HG02973 (cell line): ENCODE measurements around the gene EWSR1.
"Not testable (repeated sequence)": the region's sequence is repeated elsewhere in the genome, so short reads cannot be mapped to it uniquely, and the experiment has no call there.

Experiments
- ATAC-seq: cut with Tn5 transposase; IDR thresholded peaks from one replicate; pipeline ENCODE4 v1.9.1; 2021; ENCODE audit warnings: moderate library complexity; ENCODE audit not compliant: unreplicated experiment

Gene EWSR1

DNA sequence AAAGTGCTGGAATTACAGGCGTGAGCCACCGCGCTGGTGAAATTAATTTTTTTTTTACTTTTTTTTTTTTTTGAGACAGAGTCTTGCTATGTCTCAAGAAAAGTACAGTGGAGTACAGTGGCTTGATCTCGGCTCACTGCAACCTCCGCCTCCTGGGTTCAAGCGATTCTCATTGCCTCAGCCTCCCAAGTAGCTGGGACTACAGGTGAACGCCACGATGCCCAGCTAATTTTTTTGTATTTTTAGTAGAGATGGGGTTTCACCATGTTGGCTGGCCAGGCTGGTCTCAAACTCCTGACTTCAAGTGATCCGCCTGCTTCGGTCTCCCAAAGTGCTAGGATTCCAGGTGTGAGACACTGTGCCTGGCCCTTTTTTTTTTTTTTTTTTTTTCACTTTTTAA, 20.2 kb upstream of the EWSR1 start:
- not testable (repeated sequence) for ATAC-seq

DNA sequence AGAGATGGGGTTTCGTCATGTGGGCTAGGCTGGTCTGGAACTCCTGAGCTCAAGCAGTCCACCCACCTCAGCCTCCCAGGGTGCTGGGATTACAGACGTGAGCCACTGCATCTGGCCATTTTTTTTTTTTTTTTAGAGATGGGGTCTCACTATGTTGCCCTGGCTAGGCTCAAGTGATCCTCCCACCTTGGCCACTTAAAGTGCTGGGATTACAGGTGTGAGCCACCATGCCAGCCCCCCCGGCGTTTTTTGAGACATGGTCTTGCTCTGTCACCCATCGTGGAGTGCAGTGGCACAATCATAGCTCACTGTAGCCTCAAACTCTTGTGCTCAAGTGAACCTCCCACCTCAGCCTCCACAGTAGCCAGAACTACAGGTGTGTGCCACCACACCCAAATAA, 16.8 kb upstream of the EWSR1 start:
- no peak for ATAC-seq

DNA sequence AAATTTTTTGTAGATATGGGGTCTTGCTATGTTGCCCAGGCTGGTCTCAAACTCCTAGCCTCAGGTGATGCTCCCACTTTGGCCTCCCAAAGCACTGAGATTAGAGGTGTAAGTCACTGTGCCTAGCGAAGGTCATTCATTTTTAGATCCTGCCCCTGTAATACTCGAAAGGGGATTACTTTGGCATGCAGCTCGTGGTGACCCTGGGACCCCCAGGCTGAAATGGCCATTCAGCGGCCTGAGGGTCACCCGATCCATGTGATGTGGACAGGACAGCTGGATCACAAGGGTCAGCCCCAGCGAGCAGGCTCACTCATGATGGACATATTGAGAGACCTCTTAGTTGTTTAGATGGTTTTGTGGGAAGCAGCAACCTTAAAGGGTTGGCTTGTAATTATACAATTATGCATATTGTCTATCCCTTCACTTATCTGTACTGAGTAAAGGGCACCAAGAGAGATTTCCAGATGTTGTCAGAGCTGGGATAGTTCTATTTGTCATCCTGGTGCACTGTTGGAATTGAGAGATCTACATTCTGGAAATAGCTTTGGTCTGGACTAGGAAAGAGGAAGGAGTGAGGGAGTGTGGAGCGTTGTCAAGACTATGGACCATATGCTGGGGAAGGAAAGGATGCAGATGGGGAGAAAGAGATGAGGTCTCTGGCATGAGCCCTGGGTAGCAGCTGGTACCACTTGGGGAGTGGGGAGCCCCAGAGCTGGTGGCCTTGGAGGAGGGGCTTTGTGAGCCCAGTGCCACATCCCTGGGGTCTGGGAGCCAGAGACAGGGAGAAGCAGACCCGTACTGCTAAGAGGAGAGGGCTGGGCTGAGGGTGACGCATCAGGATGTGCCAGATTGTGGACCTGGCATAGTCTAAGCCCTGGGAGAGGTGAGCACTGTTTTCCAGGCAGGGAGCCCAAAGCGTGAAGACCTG, 15.8 kb upstream of the EWSR1 start:
- ATAC-seq, result no peak

DNA sequence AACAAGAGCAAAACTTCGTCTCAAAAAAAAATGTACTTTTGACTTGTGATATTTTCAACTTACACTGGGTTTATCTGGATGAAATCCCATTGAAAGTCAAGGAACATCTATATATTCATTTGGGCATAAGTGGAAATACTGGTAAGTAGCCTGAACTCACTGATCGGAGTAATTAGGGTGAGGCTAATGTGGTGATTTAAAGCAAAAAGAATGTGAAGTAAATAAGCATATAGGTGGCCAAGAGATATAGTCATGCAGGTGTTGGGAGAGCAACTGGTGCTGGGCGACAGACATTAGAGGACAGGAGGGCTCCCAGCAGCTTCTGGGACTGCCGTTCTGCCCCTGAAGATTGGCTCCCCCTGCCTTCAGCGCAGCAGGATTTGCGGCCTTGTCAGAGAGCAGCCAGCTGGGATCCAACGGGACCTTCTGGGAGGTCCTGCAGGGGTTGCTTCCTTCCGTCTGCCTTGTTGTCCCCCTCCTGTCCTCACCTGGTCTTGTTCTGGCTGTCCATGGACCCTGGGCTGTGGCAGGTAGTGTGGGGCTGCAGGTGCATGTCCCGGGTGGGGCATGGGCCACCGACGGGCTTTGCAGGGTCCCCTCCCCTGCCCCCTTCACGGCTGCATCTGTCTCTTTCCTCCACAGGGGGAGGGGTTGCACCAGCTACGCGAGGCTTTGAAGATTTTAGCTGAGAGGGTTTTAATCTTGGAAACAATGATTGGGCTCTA, 14.3 kb upstream of the EWSR1 start:
- no peak for ATAC-seq

DNA sequence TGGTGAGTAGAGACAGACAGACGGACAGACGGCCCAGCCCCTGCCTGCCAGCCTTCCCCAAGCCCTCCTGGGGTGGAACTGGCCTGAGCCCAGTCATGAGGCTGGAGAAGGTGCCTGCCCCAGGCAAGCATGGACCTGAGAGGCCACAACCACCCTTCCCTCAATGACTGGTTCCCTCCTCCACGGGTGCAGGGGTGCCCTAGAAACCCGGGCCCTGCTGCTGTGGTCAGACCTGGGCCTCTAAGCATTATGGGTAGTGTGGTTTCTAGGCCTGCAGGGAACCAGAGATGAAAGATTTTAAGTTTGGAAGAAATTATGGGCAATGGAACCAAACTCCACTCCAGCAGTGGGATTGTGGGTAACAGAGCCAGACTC, 13.8 kb upstream of the EWSR1 start:
- no peak for ATAC-seq

DNA sequence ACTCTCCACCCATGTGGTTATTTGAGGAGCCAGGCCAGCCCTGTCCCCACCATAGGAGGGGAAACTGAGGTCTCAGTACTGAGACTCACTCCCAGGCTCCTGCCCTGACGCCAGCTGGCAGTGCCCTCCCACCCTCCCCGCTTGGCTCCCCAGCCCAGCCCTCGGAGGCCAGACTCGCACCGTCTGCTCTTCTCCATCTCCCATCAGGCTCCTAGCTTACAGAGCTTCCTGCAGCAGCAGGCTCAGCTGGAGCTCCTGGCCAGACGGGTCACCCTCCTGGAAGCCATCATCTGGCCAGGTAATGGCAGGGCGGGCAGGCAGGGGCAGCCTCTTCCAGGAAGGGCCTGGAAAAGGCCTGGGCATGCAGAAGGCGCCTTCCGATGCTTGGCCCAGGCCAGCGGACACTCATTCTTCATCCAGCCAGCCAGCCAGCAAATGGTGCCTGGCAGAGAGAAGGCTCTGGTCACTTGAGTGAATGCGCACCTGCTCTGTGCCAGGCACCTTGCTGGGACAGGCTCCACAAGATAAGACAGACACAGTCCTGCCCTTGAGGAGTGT, 12.9 kb upstream of the EWSR1 start:
- ATAC-seq, result no peak

DNA sequence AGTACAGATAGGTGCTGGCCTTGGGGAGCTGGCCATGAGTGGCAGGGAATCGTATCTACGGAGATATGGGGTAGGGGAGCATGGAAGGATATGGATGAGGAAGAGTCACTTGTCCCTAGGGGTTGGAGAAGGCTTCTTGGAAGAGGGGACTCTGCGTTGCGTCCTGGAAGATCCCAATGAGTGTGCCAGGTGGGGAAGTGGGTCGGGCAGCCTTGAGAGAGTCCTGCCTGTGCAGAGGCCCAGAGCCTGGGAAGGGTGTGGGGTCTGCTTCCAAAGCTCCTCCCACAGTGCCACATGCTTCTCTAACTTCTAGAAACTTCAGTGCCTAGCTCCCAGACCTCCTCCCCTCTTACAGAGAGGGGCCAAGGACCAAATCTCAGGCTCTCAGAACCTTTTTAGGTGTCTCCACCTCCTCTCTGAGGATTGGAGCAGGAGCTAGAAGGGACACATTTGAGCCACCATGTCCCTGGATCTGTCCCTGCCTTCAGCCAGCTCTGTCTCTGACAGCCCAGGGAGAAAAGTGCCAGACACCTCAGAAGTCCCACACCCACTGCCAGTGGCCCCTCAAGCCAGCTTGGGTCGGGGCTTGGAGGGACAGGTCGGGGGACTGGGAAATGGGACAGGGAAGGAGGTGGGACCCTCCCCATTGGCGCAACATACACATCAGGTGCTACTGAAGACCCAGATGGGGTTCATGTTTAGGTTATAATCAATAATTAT, 11.3 kb upstream of the EWSR1 start:
- no peak for ATAC-seq

DNA sequence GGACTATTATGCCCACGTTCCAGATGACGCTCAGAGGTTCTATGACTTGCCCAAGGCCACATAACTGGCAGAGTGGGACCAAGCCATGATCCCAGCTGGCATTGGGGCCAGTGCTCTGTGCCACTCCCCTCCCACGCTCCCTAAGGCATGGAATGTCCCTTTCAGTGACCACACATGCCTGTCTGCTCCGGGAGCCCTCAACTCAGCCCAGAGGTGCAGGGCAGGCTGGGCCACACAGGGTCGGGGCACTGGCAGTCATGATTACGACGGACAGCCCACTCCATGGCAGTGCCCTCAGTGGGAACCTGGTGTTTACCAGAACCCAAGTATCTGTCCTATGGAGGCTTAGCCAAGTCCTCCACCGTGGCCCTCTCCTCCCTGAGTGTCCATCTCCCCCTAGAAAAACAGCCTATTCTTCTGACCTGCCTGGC, 10.3 kb upstream of the EWSR1 start:
- no peak for ATAC-seq

DNA sequence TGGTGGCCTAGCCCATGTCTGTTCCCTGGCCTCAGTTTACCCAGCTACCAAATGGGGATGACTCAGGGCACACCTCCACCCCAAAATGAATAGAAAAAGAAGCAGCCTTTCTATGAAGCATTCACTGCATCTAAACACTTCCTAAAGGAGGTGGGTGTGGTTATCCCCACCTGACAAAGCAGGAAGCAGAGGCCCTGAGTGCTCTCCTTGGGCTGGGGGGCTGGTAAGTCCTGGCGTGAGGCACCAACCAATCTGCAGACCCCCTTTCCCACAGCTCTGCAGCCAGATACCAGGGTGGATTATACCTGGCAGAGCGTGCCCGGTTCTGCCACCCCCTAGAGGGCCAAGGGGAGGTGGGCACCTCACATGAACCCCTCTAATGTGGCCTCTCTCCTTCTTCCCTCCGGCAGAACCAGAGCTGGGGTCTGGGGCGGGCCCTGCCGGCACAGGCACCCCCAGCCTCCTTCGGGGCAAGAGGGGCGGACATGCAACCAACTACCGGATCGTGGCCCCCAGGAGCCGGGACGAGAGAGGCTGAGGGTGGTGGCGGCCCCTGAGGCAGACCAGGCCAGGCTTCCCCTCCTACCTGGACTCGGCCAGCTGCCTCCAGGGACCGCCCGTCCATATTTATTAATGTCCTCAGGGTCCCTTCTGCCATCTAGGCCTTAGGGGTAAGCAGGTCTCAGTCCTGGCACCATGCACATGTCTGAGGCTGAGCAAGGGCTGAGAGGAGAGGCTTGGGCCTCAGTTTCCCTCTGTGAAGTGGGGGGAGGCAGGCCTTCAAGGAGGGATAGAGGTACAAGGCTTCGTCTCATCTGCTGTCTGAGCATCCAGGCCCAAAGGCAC, 9.4 kb upstream of the EWSR1 start:
- ATAC-seq, result no peak

DNA sequence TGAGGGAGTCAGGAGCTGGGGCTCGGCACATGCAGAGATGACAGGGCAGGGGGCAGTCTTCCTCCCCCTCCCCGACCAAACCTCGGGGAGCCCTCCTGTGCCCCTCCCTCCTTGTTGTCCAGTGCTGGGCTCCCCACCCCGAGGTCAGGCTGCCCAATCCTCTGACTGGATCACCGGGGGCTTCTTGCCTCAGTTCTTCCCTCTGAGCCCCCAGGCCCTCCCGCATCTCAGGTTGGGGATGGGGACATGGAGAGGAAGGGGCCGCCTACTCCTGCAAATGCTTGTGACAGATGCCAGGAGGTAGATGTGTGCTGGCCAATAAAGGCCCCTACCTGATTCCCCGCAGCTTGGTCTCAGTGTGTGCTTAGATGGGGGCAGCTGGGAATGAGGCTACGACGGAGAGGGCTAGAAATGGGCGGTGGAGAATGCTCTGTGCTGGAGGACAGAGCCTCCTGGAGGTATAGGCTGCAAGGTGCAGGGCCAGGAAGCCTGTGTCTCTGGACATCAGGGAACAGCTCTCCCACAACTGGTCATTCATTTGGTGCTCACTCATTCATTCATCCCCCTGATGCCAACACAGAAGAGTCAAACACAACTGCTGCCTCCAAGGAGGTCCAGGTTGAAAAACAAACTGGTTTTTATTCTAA, 8.7 kb upstream of the EWSR1 start:
- ATAC-seq, result no peak

DNA sequence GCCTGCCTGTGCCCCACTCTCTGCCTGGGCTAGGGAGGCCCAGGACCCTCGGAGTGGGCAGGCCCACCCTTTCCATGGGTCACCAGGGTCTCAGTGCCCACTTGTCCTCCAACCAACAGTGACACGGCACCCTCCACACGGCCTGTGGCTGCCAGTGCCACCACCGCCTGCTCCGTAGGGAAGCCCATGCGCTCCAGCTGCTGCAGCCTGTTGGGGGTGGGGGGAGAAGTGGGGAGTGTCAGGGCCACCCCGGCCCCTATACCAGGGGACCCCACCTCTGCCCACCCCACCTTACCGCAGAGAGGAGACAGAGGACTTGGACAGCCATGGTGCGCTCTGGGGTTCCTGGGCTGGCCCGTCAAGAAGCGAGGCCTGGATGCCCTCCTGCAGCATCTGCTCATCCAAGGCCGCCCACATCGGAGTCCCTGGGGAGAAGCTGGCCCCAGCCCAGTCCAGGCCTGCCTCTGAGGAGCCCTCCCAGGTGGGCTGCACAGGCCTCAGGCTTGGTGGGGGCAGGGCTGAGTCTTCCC, 8.0 kb upstream of the EWSR1 start:
- no peak for ATAC-seq

DNA sequence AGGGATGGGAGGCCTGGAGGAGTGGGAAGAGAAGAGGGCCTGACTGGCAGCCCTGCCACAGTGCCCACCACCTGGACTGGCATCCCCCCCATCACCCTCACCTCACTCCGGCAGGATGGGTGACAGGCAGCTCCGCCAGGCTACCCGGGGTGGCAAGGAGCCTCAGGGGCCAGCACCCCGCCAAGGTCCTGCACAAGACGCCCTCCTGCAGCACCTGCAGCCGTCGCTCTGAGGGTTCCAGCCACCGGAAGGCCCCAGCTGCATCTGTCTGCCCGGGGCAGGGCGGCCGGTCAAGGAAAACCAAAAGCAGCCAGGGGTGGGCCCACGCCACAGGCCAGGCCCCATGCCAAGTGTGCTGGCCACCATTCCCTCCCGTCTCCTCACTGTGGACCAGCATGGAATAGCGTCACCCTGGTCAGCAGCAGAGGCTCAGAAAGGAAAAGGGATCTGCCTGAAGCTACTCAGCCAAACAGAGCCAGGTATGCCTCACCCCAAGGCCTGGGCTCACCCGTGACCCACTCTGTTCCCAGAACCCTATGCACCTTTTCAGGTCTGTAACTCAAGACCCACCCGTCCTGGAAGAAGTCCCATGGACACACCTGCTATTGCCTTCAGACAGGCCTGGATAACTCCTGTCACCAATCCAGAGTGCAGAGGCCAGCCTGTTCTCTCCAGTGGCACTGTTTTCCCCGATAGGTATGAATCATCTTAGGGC, 7.3 kb upstream of the EWSR1 start:
- no peak for ATAC-seq

DNA sequence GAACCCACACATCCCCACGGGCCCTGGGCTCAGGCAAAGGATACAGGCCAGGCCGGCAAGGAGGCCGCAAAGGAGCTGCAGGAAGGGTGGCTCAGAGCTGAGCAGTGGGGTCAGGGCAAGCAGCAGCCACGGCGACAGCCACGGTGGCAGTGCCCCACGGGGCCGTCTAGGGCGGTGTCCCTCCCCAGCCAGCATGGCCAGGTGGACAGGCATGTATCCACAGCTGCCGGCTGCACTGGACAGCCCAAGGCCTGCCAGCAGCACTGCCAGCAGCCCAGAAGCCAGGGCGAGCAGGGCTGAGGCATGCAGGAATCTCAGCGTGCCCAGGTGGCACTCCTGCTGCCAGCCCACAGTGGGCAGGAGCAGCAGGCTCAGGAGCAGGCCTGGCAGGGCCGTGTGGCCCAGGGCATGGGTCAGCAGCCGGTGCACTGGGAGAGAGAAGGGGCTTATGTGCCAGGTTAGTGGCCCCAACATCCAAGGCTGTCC, 4.2 kb upstream of the EWSR1 start:
- no peak for ATAC-seq

DNA sequence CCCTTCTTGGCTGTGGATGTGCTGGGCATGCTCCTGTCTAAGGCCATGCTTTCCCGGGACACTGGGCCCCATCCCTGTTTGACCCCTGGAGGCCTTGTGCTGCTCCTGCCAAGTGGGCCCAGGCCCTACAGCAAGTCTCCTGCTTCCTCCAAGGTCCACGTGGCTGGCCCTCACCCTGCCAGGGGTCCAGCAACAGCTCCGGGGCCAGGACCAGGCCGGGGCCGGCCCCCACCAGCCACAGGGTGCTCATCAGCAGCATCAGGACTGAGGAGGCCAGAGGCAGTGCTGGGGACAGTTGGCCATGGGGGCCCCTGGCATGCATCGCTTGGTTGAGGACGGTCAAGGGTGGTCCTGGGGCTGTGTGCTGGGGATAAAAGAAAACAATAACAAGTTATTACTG, 2.8 kb upstream of the EWSR1 start:
- ATAC-seq, result no peak

DNA sequence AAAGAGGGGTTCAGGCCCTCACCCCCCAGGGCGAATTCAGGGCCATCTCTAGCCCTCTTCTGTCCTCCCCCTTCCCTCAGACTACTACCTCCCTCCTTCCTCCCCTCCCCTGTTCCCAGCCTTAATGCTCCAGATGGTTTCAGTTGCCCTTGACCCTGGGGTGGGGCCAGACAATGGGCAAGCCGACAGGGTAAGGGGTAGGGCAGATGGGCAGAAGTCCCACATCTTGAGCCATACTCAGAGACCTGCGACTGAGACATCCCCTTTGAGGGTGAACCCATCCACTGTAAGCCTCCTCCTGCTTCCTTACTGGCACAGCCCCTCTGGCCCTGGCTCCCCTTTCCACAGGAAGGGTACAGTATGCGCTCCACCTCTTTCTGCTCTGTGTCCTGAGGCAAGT, 2.1 kb upstream of the EWSR1 start:
- no peak for ATAC-seq

DNA sequence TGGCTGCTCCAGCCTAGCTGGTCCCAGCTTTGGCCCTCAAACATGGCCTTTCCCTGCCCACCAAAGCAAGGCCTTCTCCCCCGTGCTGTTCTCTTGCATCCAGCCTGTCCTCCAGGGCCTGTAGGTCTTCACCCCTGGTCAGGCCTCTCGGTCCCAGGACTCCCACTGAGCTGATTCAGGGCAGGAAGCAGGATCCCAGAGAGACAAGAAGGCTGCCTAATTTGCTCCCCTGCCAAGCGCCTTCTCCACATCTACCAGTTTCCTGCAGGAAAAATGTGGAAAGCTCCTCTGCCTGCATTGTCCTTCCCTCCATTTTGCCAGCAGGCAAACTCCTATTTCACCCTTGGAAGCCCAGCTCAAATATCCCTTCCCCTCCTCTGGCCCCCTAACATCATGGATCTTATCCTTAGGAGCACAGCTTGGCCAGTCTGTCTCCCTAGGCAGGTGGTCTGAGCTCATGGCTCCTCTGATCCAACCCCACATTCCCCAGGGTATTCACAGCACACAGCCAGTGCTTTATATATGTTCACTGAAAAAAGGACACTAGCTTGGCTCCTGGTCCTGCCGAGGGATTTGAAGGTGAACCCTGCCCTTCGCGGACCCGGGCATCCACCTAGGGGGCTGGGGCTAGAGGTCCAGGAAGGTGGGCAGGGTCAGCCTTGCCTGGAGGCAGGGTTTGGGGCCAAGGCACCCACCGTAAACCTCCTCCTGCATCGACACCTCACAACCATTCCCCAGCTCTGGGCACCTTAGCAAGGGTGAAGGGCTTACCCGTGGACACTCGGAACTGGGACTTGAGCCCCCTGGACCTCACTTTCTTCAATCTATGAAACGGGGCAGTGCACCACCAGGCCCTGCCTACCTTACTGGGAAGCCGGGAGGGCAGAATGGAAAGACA, 1.3 kb upstream of the EWSR1 start:
- ATAC-seq, result no peak

DNA sequence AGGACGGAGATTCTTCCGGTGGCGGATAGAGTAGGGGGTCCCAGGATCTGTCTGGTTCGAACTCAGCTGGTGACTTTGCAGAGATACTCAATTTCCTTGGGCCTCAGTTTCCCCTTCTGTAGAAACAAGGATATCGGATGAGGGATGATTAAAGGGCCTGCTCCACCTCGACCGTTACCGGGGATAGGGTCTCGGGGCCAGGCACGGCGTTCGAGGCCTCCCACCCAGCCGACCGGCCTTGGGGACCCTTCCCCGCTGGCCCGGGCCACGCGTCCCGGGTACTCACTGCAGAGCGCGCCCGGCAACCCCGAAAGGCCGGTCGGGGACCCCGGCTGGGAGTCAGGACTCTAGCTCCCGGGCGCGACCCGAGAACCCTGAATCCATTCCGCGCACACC, 608 bp upstream of the EWSR1 start:
- no peak for ATAC-seq
